Progenitor cell of endocrine pancreas (in vitro differentiated cells): ENCODE results near the gene AADACL2. TPM values are rescaled to one million over a fixed set of nuclear protein-coding genes. Genes with fewer than 3 reads are reported as not detected.

ENCODE experiments used
- DNase-seq: peaks from one replicate; pipeline ENCODE4 v3.0.0; 2021; ENCODE audit warnings: low spot score; ENCODE audit not compliant: unreplicated experiment
- H3K27ac Mint-ChIP-seq: 2 replicates; pipeline ENCODE4 v1.8.0; 2021; ENCODE audit warnings: mild to moderate bottlenecking, moderate library complexity, mixed read lengths
- H3K27me3 Mint-ChIP-seq: 2 replicates; pipeline ENCODE4 v1.8.0; 2021; ENCODE audit warnings: mixed read lengths
- H3K36me3 Mint-ChIP-seq: 2 replicates; pipeline ENCODE4 v1.8.0; 2022; ENCODE audit warnings: mixed read lengths; ENCODE audit not compliant: insufficient read depth
- H3K4me1 Mint-ChIP-seq: 2 replicates; pipeline ENCODE4 v1.8.0; 2021; ENCODE audit warnings: low read depth, mixed read lengths
- H3K4me3 Mint-ChIP-seq: 2 replicates; pipeline ENCODE4 v1.8.0; 2021; ENCODE audit warnings: low read depth, mild to moderate bottlenecking, moderate library complexity, mixed read lengths
- H3K9me3 Mint-ChIP-seq: 2 replicates; pipeline ENCODE4 v1.8.0; 2021; ENCODE audit warnings: low read depth, mixed read lengths
- total RNA-seq: library from RNA; stranded (reverse); gene quantifications from 2 replicates; pipeline ENCODE4 v1.2.1, GENCODE V29; 2021
- TF ChIP-seq, protein P1 (sequence below): fragments of 200-600 bp; sonication (generic); IDR thresholded peaks from one replicate; pipeline ENCODE4 v1.5.0; 2021; ENCODE audit warnings: antibody characterized with exemption, mild to moderate bottlenecking; ENCODE audit not compliant: unreplicated experiment

AADACL2 gene
- total RNA-seq, 1 donor from 2014 or later: not detected

DNA sequence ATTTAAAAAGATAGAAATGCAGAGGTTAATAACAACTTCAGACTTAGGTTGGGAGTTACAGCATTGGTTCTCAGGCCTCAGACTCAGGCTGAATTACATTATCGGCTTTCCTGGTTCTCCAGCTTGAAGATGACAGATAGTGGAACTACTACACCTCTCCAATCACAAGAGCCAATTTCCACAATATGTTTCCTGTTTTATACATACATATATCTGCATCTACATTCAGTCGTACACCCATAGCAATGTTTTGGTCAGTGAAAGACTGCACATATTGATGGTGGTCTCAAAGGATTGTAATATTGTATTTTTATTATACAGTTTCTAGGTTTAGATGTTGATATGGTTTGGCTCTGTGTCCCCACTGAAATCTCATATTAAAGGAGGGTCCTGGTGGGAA lies 35.4 kb downstream of the AADACL2 start:
- H3K9me3 Mint-ChIP-seq: no peaks in the 10 kb centered on the region
- peaks cover 8% of the 10 kb centered on the region for H3K4me1 Mint-ChIP-seq
- H3K27ac Mint-ChIP-seq: no peak overlapping the region
- TF ChIP-seq, protein P1, sequence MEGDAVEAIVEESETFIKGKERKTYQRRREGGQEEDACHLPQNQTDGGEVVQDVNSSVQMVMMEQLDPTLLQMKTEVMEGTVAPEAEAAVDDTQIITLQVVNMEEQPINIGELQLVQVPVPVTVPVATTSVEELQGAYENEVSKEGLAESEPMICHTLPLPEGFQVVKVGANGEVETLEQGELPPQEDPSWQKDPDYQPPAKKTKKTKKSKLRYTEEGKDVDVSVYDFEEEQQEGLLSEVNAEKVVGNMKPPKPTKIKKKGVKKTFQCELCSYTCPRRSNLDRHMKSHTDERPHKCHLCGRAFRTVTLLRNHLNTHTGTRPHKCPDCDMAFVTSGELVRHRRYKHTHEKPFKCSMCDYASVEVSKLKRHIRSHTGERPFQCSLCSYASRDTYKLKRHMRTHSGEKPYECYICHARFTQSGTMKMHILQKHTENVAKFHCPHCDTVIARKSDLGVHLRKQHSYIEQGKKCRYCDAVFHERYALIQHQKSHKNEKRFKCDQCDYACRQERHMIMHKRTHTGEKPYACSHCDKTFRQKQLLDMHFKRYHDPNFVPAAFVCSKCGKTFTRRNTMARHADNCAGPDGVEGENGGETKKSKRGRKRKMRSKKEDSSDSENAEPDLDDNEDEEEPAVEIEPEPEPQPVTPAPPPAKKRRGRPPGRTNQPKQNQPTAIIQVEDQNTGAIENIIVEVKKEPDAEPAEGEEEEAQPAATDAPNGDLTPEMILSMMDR: no peak
- no peaks in the 10 kb centered on the region for H3K27me3 Mint-ChIP-seq
- DNase-seq: no peak
- H3K4me3 Mint-ChIP-seq: no peak overlapping the region
- no peaks in the 10 kb centered on the region for H3K36me3 Mint-ChIP-seq

DNA sequence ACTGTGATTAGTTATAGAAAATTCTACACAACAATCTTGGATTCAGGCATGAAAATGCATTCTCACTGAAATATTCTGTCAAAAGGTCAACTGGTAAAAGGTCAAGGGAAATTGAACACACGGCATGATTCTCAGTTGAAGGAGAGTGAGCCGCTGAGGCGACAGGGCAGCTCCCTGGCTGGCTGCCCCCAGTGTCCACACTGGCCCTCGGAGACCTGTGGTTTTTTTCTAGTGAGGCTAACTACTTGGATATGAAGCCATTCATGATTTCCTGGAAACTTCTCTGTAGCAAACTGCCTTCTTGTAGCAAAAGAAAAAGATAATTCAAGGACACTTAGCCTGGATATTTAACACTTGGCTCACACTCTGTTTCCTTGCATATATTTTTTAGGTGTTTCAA lies 37.2 kb downstream of the AADACL2 start:
- no peak for DNase-seq
- H3K4me1 Mint-ChIP-seq: peaks cover 16% of the 10 kb centered on the region
- no peaks in the 10 kb centered on the region for H3K9me3 Mint-ChIP-seq
- no peaks in the 10 kb centered on the region for H3K27me3 Mint-ChIP-seq
- H3K4me3 Mint-ChIP-seq: no peak overlapping the region
- TF ChIP-seq, protein P1: no peak
- H3K36me3 Mint-ChIP-seq: no peaks in the 10 kb centered on the region
- H3K27ac Mint-ChIP-seq: no peak overlapping the region

DNA sequence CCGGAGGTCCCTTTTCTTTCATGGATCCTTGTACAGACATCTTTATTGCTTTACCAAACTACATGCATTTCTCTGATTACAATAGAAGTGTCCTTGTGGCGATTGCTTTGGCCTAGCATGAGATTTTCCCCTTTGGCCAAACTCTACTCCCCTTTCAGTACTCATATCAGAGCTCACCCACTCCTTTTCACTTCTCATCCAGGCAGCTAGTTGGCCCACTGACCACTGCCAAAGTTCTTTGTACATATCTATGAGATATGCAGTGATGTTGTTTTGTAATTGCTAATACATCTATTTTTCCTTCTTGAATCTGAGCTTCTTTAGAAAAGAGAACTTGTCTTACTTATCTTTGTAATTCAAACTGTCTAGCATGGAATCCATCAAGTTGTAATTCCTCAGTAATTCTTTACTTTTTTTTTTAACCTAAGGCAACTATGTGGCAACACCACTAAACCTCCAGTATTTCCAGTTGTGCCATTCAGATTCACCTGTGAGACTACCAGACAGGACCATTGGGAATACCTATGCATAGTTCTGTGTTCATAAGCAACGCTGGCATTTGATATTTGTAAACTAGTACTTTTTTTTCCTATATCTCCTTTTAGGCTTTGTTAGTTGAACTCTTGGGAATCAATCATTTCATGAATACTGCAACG lies 39.2 kb downstream of the AADACL2 start:
- DNase-seq: no peak
- H3K27me3 Mint-ChIP-seq: no peaks in the 10 kb centered on the region
- H3K36me3 Mint-ChIP-seq: no peaks in the 10 kb centered on the region
- H3K27ac Mint-ChIP-seq: no peak overlapping the region
- H3K4me1 Mint-ChIP-seq: peaks cover 16% of the 10 kb centered on the region
- TF ChIP-seq, protein P1: no peak
- H3K4me3 Mint-ChIP-seq: no peak overlapping the region
- no peaks in the 10 kb centered on the region for H3K9me3 Mint-ChIP-seq

DNA sequence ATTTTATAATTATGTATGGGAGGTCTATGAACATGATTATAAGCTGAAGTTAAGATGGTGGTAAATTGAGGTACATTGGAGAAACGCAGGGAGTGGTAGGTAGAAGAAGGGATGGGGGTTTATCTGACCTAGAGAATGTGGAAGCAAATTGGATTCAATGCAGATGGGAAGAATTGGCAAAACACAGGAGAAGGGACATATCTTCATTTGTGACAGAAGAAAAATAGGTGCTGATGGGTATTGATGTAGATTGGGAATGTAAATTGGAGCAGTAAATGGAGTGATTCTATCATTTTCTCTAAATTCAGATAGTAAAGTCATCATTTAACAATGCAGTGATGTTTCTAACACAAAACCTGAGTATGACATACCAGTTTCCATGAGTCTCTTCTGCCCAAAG lies 40.5 kb downstream of the AADACL2 start:
- Mint-ChIP-seq H3K4me3 (no peak overlapping the region), H3K9me3 (no peaks in the 10 kb centered on the region), H3K27ac (no peak overlapping the region), H3K4me1 (peaks cover 16% of the 10 kb centered on the region), H3K27me3 (no peaks in the 10 kb centered on the region), H3K36me3 (no peaks in the 10 kb centered on the region)
- TF ChIP-seq, protein P1: no peak
- DNase-seq: no peak

DNA sequence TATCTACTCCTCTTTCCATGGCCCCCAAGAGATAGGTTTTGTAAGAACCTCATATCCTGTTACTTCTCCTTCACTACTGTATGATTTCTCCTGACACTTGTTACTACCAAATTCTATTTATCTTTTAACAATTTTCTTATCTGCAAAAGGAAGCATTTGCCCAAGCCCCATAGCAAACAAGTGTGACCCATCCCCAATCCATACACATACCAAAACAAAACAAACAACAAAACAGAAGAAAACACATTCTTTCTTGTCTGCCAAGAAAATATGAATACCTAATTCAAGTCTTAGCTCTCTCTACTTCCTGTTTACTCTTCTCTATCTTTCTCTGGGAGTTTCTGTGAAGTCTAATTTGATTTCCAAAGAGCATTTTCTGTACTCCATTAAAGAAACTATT lies 41.2 kb downstream of the AADACL2 start:
- Mint-ChIP-seq H3K4me1 (peaks cover 16% of the 10 kb centered on the region), H3K27me3 (no peaks in the 10 kb centered on the region), H3K36me3 (no peaks in the 10 kb centered on the region), H3K9me3 (no peaks in the 10 kb centered on the region), H3K4me3 (no peak overlapping the region), H3K27ac (no peak overlapping the region)
- DNase-seq: no peak
- TF ChIP-seq, protein P1: no peak
